ENCODE data around the gene TMEM30A.

The TMEM30A gene

DNA sequence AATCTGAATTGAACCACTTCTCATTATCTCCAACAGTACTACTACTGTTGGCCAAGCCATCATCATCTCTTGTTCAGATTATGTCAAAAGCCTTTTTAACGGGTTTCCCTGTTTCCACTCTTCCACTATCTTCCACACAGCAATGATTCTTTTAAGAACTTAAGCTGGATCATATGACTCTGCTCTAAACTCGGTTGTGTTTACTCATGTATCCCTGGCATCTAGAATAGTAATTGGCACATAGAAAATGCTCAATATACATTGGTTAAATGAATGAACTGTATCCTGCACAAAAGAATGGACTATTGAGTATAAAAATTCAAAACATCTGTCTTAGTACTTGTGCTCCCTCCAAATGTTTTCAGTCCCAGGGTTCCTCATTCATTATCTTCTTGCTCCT lies 38.2 kb downstream of the TMEM30A start:
- no peak overlapping the region for H3K9ac ChIP-seq (ENCODE audit: low read length)
- no peaks in the 10 kb centered on the region for H3K27me3 ChIP-seq (ENCODE audit: low read length)
- H3K36me3 ChIP-seq (ENCODE audit: low read length) = no peaks in the 10 kb centered on the region
- H3K9me3 ChIP-seq (ENCODE audit: insufficient read depth, low read length) = no peaks in the 10 kb centered on the region
- no peaks in the 10 kb centered on the region for H3K9me2 ChIP-seq (replicated peaks; ENCODE audit: insufficient read depth, low read length)
- no peak overlapping the region for H3K27ac ChIP-seq (ENCODE audit: low read depth, low read length)
- peaks cover 21% of the 10 kb centered on the region for H3K79me2 ChIP-seq (ENCODE audit: insufficient read depth, low read length)
- no peaks in the 10 kb centered on the region for H3F3A ChIP-seq (ENCODE audit: insufficient read depth)
- H2AFZ ChIP-seq (ENCODE audit: low read depth, low read length, severe bottlenecking) = no peak overlapping the region
- no peak overlapping the region for H3K4me3 ChIP-seq (ENCODE audit: insufficient read depth, low read length, poor library complexity, severe bottlenecking)
- no peak overlapping the region for H3K4me2 ChIP-seq (ENCODE audit: low read depth, low read length, poor library complexity, severe bottlenecking)
- TF ChIP-seq EZH2phosphoT487 (conservative IDR thresholded peaks at IDR 0.05; ENCODE audit: low read length) (no peak), CTCF (IDR thresholded peaks at IDR 0.05; ENCODE audit: insufficient read depth, low read length, poor library complexity, severe bottlenecking) (no peak)
- no peaks in the 10 kb centered on the region for H4K20me1 ChIP-seq (ENCODE audit: low read depth, low read length)

- TF ChIP-seq CTCF (IDR thresholded peaks at IDR 0.05; ENCODE audit: insufficient read depth, low read length, poor library complexity, severe bottlenecking) (no peak), EZH2phosphoT487 (conservative IDR thresholded peaks at IDR 0.05; ENCODE audit: low read length) (no peak)
- Histone ChIP-seq H3K4me2 (ENCODE audit: low read depth, low read length, poor library complexity, severe bottlenecking) (peak overlapping the region; percentile 84), H3K9ac (ENCODE audit: low read length) (peak overlapping the region; percentile 90), H3F3A (ENCODE audit: insufficient read depth) (peaks cover 6% of the 10 kb centered on the region; the same call in 1 of the 2 replicates), H3K9me3 (ENCODE audit: insufficient read depth, low read length) (no peaks in the 10 kb centered on the region), H3K79me2 (ENCODE audit: insufficient read depth, low read length) (peaks cover 33% of the 10 kb centered on the region), H3K27me3 (ENCODE audit: low read length) (no peaks in the 10 kb centered on the region), H2AFZ (ENCODE audit: low read depth, low read length, severe bottlenecking) (peak overlapping the region; percentile 89), H3K9me2 (replicated peaks; ENCODE audit: insufficient read depth, low read length) (no peaks in the 10 kb centered on the region), H4K20me1 (ENCODE audit: low read depth, low read length) (peaks cover 5% of the 10 kb centered on the region; the same call in 1 of the 2 replicates), H3K4me3 (ENCODE audit: insufficient read depth, low read length, poor library complexity, severe bottlenecking) (peak overlapping the region; percentile 93), H3K36me3 (ENCODE audit: low read length) (peaks cover 19% of the 10 kb centered on the region), H3K27ac (ENCODE audit: low read depth, low read length) (no peak overlapping the region)
These were observed 40.5 kb downstream of the TMEM30A start for GRCh38 chr6:75244063-75244584.

GRCh38 chr6:75243333-75244062 lies 41.1 kb downstream of the TMEM30A start, which contains the start of gene COX7A2:
Gene COX7A2 (minus strand): TSS chr6:75243801. CDS start chr6:75243734, 67 bp downstream.
- H3K9me3 ChIP-seq (ENCODE audit: insufficient read depth, low read length) = no peaks in the 10 kb centered on the region
- no peaks in the 10 kb centered on the region for H3K27me3 ChIP-seq (ENCODE audit: low read length)
- peak within 1 kb of the TSS; percentile 90 for H3K9ac ChIP-seq (ENCODE audit: low read length)
- H3K4me2 ChIP-seq (ENCODE audit: low read depth, low read length, poor library complexity, severe bottlenecking) = peak within 1 kb of the TSS; percentile 84
- H3K79me2 ChIP-seq (ENCODE audit: insufficient read depth, low read length) = peaks cover 33% of the 10 kb centered on the region
- peak within 1 kb of the TSS; percentile 89 for H2AFZ ChIP-seq (ENCODE audit: low read depth, low read length, severe bottlenecking)
- H3K27ac ChIP-seq (ENCODE audit: low read depth, low read length) = peak within 1 kb of the TSS; percentile 58
- no peaks in the 10 kb centered on the region for H3K9me2 ChIP-seq (replicated peaks; ENCODE audit: insufficient read depth, low read length)
- peaks cover 6% of the 10 kb centered on the region; the same call in 1 of the 2 replicates for H3F3A ChIP-seq (ENCODE audit: insufficient read depth)
- peaks cover 19% of the 10 kb centered on the region for H3K36me3 ChIP-seq (ENCODE audit: low read length)
- peaks cover 5% of the 10 kb centered on the region; the same call in 1 of the 2 replicates for H4K20me1 ChIP-seq (ENCODE audit: low read depth, low read length)
- peak within 1 kb of the TSS; percentile 93 for H3K4me3 ChIP-seq (ENCODE audit: insufficient read depth, low read length, poor library complexity, severe bottlenecking)
- TF ChIP-seq EZH2phosphoT487 (conservative IDR thresholded peaks at IDR 0.05; ENCODE audit: low read length) = no peak
- TF ChIP-seq CTCF (IDR thresholded peaks at IDR 0.05; ENCODE audit: insufficient read depth, low read length, poor library complexity, severe bottlenecking) = no peak
